ENCODE data around the gene NRXN3.

Gene NRXN3

GRCh38 chr14:79705126-79705894 lies 1535.1 kb downstream of the NRXN3 start:
- TF ChIP-seq CTCF (IDR thresholded peaks at IDR 0.05; ENCODE audit: borderline replicate concordance, insufficient read depth, low read depth, low read length) = no peak
- H3K4me3 ChIP-seq (ENCODE audit: low read depth, low read length) = no peak overlapping the region

- TF ChIP-seq CTCF (IDR thresholded peaks at IDR 0.05; ENCODE audit: borderline replicate concordance, insufficient read depth, low read depth, low read length) = no peak
- no peak overlapping the region for H3K4me3 ChIP-seq (ENCODE audit: low read depth, low read length)
These were observed 1536.2 kb downstream of the NRXN3 start for GRCh38 chr14:79706382-79706781.

GRCh38 chr14:79708426-79709388 lies 1538.5 kb downstream of the NRXN3 start:
- H3K4me3 ChIP-seq (ENCODE audit: low read depth, low read length) = no peak overlapping the region
- TF ChIP-seq CTCF (IDR thresholded peaks at IDR 0.05; ENCODE audit: borderline replicate concordance, insufficient read depth, low read depth, low read length) = no peak

- TF ChIP-seq CTCF (IDR thresholded peaks at IDR 0.05; ENCODE audit: borderline replicate concordance, insufficient read depth, low read depth, low read length) = no peak
- no peak overlapping the region for H3K4me3 ChIP-seq (ENCODE audit: low read depth, low read length)
These were observed 1539.4 kb downstream of the NRXN3 start for GRCh38 chr14:79709573-79709972.

- H3K4me3 ChIP-seq (ENCODE audit: low read depth, low read length) = no peak overlapping the region
- no peak for TF ChIP-seq CTCF (IDR thresholded peaks at IDR 0.05; ENCODE audit: borderline replicate concordance, insufficient read depth, low read depth, low read length)
These were observed 1542.3 kb downstream of the NRXN3 start for GRCh38 chr14:79712302-79712950.

- no peak for TF ChIP-seq CTCF (IDR thresholded peaks at IDR 0.05; ENCODE audit: borderline replicate concordance, insufficient read depth, low read depth, low read length)
- H3K4me3 ChIP-seq (ENCODE audit: low read depth, low read length) = no peak overlapping the region
These were observed 1551.4 kb downstream of the NRXN3 start for GRCh38 chr14:79721399-79722084.
